GM18873 (cell line): ENCODE measurements around the gene CRELD2.

Experiments used
- ATAC-seq: cut with Tn5 transposase; IDR thresholded peaks from one replicate; pipeline ENCODE4 v1.9.1; 2021; ENCODE audit warnings: mild to moderate bottlenecking, moderate library complexity, moderate number of reproducible peaks; ENCODE audit not compliant: unreplicated experiment, low FRiP score

Gene CRELD2

DNA sequence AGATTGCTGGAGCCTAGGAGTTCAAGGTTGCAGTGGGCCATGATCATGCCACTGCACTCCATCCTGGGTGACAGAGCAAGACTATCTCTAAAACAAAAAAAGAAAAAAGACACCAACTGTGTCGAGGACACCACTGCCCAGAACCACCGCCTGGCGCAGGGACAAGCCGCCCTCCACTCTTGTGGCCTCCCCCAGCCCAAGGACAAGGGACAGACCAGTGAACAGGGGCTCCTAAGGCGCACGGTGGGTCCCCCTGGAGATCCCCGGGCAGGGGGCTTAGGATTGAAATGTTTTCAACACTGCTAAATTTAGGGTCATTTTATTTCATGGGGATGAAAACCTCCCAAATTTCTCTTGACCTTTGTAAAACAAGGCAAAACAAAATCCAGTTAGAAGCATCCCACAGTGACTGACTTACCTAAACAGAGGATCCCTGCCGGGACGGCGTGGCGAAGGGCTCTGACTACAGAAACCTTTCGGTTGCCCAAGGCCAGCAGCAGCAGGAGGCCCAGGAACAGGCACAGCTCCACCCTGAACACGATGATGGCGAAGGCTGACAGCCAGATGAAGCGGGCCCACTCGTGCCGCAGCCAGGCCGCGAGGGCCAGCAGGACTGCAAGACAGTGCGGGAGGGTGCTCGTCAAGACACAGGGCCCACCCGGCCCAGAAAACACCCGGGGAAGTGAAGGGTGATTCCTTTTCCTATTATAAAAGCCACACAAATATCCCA lies 8.8 kb upstream of the CRELD2 start:
- no peak for ATAC-seq

- no peak for ATAC-seq
Measured at GRCh38 chr22:49910229-49911155, 7.9 kb upstream of the CRELD2 start.

GRCh38 chr22:49911881-49912625 lies 6.4 kb upstream of the CRELD2 start:
- ATAC-seq, result no peak

GRCh38 chr22:49913026-49913425 lies 5.4 kb upstream of the CRELD2 start:
- ATAC-seq, result no peak

- no peak for ATAC-seq
Measured at GRCh38 chr22:49913446-49913845, 5.0 kb upstream of the CRELD2 start.

DNA sequence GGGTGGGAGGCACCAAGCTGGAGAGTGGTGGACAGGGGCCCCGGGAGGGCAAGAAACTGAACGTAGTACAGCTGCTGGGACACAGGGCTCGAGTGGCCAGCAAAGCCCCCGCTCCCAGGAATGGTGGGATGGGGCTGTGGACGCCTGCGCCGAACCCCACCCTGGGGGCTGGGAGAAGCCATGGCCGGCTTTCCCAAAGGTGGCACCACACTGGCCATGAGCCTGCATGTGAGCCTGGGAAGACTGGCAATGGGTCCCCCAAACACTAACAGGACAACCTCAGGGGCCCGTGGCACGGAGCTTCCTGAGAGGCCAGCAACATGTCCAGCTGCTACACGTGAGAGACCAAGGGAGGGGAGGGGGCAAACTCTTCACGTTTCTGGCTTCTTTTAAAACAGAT lies 4.2 kb upstream of the CRELD2 start:
- no peak for ATAC-seq

GRCh38 chr22:49915610-49916009 lies 2.8 kb upstream of the CRELD2 start:
- no peak for ATAC-seq

- no peak for ATAC-seq
Measured at GRCh38 chr22:49916831-49917230, 1.6 kb upstream of the CRELD2 start.

DNA sequence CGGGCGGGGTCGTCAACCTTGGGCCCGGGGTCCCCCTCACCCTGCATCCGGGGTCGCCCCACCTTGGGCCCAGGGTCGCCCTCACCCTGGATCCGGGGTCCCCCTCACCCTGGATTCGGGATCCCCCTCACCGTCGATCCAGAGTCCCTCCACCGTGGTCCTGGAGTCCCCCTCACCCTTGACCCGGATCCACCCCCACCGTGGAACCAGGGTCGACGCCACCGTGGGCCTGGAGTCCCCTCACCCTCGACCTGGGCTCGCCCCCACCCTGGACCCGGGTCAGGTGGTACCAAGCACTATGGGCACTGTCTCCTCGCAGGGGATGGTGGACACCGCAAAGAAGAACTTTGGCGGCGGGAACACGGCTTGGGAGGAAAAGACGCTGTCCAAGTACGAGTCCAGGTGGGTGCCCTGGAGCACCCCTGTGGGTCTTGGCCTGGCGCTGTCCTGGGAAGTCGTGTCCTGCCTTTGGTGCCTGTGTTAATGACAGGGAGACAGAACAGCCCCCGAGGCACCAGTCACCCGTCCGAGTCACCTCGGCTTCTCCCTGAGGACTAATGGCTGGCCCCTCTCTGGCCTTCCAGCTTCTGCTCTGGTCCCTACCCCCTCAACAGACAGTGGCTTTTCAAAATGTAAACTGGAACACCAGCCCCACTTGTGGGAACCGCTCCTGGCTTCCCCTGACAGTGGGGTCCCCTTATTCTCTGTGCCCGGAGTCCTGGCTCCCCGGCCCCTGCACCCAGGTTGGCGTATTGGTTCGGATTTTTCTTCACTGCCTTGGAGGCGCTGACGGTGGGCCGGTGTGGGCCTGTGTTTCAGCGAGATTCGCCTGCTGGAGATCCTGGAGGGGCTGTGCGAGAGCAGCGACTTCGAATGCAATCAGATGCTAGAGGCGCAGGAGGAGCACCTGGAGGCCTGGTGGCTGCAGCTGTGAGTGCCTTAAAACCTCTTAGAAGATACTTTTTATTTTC lies 762 bp downstream of the CRELD2 start:
- no peak for ATAC-seq

GRCh38 chr22:49920859-49921258 lies 2.4 kb downstream of the CRELD2 start:
- no peak for ATAC-seq

DNA sequence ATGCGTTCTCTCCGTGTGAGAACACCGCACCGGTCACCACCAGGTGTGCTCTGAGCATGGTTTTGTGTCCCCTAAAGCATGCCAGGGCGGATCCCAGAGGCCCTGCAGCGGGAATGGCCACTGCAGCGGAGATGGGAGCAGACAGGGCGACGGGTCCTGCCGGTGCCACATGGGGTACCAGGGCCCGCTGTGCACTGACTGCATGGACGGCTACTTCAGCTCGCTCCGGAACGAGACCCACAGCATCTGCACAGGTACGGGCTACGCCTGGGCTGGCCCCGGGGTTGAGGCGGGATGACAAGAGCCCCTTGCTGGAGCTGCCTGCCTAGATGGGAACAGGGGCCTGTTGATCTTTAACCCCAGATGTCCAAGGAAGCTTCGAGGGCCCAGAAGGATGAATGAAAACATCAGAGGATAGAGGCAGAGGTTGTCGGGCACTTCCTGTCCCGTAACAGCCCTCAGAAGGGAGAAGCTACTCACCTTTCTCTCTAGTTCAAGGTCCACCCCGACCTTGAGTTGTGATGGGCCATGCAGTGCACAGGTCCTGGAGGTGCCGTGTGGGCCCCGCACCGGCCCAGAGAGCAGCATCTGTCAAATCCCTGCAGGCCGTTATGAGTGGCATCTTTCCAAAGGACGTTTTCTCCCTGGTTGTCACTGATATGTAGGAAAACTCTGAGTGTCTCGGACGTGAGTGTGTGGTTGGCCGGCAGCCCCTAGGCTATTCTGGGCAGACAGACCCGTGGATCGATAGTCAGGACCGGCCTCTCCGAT lies 3.3 kb downstream of the CRELD2 start:
- ATAC-seq, result no peak

- no peak for ATAC-seq
Measured at GRCh38 chr22:49922484-49922883, 4.0 kb downstream of the CRELD2 start.

DNA sequence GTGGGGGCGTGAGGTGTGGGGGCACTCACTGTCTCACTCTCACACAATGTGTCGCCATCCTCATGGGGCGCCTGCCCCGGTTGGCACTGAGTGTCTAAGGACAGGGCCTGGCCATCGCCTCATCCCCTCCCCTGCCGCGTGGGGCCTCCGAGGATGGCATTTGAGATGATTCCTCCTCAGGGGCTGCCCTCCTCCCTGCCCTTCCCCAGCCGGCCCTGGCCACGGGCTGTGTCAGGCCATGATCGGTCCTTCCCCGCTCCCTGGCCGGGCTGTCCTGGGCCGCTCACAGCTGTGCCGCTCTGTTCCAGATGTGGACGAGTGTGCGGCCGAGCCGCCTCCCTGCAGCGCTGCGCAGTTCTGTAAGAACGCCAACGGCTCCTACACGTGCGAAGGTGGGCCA lies 4.5 kb downstream of the CRELD2 start:
- no peak for ATAC-seq

DNA sequence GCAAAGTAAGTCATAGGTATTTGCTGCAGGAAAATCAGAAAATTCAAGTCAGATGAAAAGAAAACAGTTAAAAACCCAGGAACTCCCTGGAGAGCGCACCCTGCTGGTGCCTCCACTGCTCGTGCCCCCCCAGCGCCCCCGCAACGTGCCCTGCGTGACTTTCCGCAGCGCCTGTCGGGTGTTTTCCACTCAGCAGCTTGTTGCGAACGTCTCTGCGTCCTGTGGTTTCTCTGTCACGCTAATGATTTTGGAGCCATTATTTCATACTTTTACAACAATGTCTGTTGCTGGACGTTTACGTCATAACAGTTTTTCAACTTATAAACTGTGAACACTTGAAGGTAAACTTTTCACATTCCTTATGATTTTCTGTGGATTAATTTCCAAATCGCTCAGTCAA lies 5.0 kb downstream of the CRELD2 start:
- no peak for ATAC-seq

DNA sequence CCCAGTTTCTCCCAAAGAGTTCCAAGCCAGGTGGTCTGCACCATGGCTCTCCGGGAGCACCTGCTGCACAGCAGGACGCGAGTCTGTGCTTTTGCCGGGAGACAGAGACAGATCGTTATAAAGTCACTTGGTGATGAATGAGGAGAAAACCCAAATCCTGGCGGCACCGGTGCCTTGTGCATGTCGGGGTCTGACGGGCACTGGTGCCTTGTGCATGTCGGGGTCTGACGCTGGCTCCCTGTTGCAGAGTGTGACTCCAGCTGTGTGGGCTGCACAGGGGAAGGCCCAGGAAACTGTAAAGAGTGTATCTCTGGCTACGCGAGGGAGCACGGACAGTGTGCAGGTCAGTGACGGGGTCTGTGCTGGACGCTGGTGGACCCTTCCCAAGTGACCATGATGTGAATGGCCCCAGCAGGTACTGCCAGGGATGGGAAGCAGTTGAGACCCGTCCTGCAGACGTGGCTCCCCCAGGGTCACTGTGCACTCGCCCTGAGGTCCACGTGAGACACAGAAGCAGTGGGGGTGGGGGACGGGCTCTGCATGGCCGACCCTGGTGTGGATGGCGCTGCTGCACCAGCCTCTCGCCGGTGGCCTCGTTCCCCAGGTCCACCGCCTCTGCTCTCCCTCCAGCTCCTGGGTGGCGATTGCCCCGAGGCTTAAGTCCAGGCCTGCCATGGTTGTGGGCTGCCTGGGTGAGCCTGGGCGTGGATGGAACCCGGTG lies 5.8 kb downstream of the CRELD2 start:
- no peak for ATAC-seq

- no peak for ATAC-seq
Measured at GRCh38 chr22:49925525-49926128, 7.2 kb downstream of the CRELD2 start.

GRCh38 chr22:49926916-49927315 lies 8.5 kb downstream of the CRELD2 start:
- ATAC-seq, result no peak
